ENCODE measurements around the gene RAD9A. TPM values are rescaled to one million over a fixed set of nuclear protein-coding genes. Genes with fewer than 3 reads are reported as not detected.
"Not testable (repeated sequence)": the region's sequence is repeated elsewhere in the genome, so short reads cannot be mapped to it uniquely, and the experiment has no call there.

The RAD9A gene
- total and polyA plus RNA-seq, 2 of the 4 experiments (the other 2 are of a cell fraction) = 2.0 to 10.3 TPM

GRCh38 chr11:67401495-67402191 lies 9.9 kb downstream of the RAD9A start, which contains the start of gene PPP1CA (continued):
- TF ChIP-seq ELK1 (IDR thresholded peaks at IDR 0.05; ENCODE audit: borderline replicate concordance, low read depth, low read length) = no peak

- Histone ChIP-seq H3K23ac (ENCODE audit: low read depth, low read length) (peak overlapping the region; percentile 78), H3K4me1 (ENCODE audit: control insufficient read depth, insufficient read depth, low read length) (peaks cover 13% of the 10 kb centered on the region), H3K4me3 (ENCODE audit: insufficient read depth, low read depth, low read length) (peak overlapping the region; percentile 48; the same call in 1 of the 2 replicates), H3K14ac (replicated peaks; ENCODE audit: low read depth, low read length) (peak overlapping the region; percentile 99), H2AFZ (replicated peaks; ENCODE audit: low read length, poor library complexity) (peak overlapping the region; percentile 99), H4K5ac (ENCODE audit: low read depth, low read length) (peak overlapping the region; percentile 100), H4K8ac (ENCODE audit: low read depth in 2 of 2, low read length in 2 of 2) (peak overlapping the region; percentile 97 to 100), H4K91ac (ENCODE audit: insufficient read depth, low read depth, low read length) (peak overlapping the region; percentile 92), H3K56ac (ENCODE audit: extremely low read depth, insufficient read depth, low read length) (peak overlapping the region; percentile 90), H2BK5ac (ENCODE audit: low read depth, low read length, poor library complexity, severe bottlenecking) (peak overlapping the region; percentile 94), H4K20me1 (ENCODE audit: insufficient read depth, low read length) (peaks cover 30% of the 10 kb centered on the region), H2AK9ac (replicated peaks; ENCODE audit: low read depth, low read length, poor library complexity) (peak overlapping the region; percentile 97), H2BK120ac (ENCODE audit: low read depth, low read length) (peak overlapping the region; percentile 91), H3K9ac (ENCODE audit: low read depth, low read length) (peak overlapping the region; percentile 86), H3K36me3 (ENCODE audit: control insufficient read depth, insufficient read depth, low read length) (peaks cover 31% of the 10 kb centered on the region), H3K4ac (ENCODE audit: low read depth, low read length) (peak overlapping the region; percentile 97), H2AK5ac (ENCODE audit: low read depth, low read length) (peak overlapping the region; percentile 95), H3K27ac (ENCODE audit: insufficient read depth, low read length) (peak overlapping the region; percentile 95), H3K18ac (ENCODE audit: low read depth, low read length) (peak overlapping the region; percentile 99), H3K4me2 (ENCODE audit: low read depth, low read length) (peak overlapping the region; percentile 96), H2BK15ac (ENCODE audit: low read depth, low read length) (peak overlapping the region; percentile 72; the same call in 1 of the 3 replicates), H3K79me1 (ENCODE audit: low read depth in 1 of 2, low read length in 2 of 2) (peaks cover 17 to 35% of the 10 kb centered on the region in 2 experiments; a peak in 3 of 4 replicates)
- ChIA-PET POLR2A (ENCODE audit: unreplicated experiment) (interaction anchor here (0.6 to 0.9 kb wide), 3 partner anchors 11 to 132 kb away, joined by 3 to 4 read pairs (median 3); no protein-coding TSS in a partner anchor), CTCF (interaction anchor here (0.9 to 1.5 kb wide), 4 partner anchors 10 to 67 kb away, joined by 3 to 7 read pairs (median 6); partner anchors contain the start of genes RAD9A and TMEM134)
- H2BK20ac ChIP-seq (ENCODE audit: low read depth, low read length); H3K27me3 ChIP-seq (ENCODE audit: control insufficient read depth, insufficient read depth, low read length); in situ Hi-C loops (cut with MboI; ENCODE audit: low sequenced_read_pairs); ATAC-seq (ENCODE audit: low read depth); H3K9me3 ChIP-seq (ENCODE audit: control insufficient read depth, insufficient read depth, low read length); H3K9me1 ChIP-seq (ENCODE audit: insufficient read depth, low read length); DNase-seq; BruUV-seq (replicated peaks); intact Hi-C loops (cut with micrococcal nuclease); dilution Hi-C loops (cut with HindIII; ENCODE audit: low sequenced_read_pairs, unreplicated experiment): not testable (repeated sequence)
- 38% methylated on average over 5 of the region's 19 CpGs; no CpG with 5 or more reads in 1 of the 2 experiments for WGBS, 2 experiments (ENCODE audit: extremely low coverage in 2 of 2, insufficient read length in 1 of 2)
Observed at GRCh38 chr11:67402192-67402839, 10.5 kb downstream of the RAD9A start.

GRCh38 chr11:67403085-67403484 lies 11.3 kb downstream of the RAD9A start:
- ATAC-seq (ENCODE audit: low read depth); H3K18ac ChIP-seq (ENCODE audit: low read depth, low read length); H3K4ac ChIP-seq (ENCODE audit: low read depth, low read length); H3K9me3 ChIP-seq (ENCODE audit: control insufficient read depth, insufficient read depth, low read length); H3K9ac ChIP-seq (ENCODE audit: low read depth, low read length); H4K91ac ChIP-seq (ENCODE audit: insufficient read depth, low read depth, low read length); BruUV-seq (replicated peaks); H2BK15ac ChIP-seq (ENCODE audit: low read depth, low read length); H2AFZ ChIP-seq (replicated peaks; ENCODE audit: low read length, poor library complexity); POLR2A ChIA-PET (ENCODE audit: unreplicated experiment); H2BK120ac ChIP-seq (ENCODE audit: low read depth, low read length); H3K4me3 ChIP-seq (ENCODE audit: insufficient read depth, low read depth, low read length); intact Hi-C loops (cut with micrococcal nuclease); DNase-seq; H3K9me1 ChIP-seq (ENCODE audit: insufficient read depth, low read length); H3K23ac ChIP-seq (ENCODE audit: low read depth, low read length); H2AK5ac ChIP-seq (ENCODE audit: low read depth, low read length); H2BK20ac ChIP-seq (ENCODE audit: low read depth, low read length); dilution Hi-C loops (cut with HindIII; ENCODE audit: low sequenced_read_pairs, unreplicated experiment); H2BK5ac ChIP-seq (ENCODE audit: low read depth, low read length, poor library complexity, severe bottlenecking); H3K56ac ChIP-seq (ENCODE audit: extremely low read depth, insufficient read depth, low read length); H3K4me2 ChIP-seq (ENCODE audit: low read depth, low read length); H3K27ac ChIP-seq (ENCODE audit: insufficient read depth, low read length); H4K5ac ChIP-seq (ENCODE audit: low read depth, low read length); H2AK9ac ChIP-seq (replicated peaks; ENCODE audit: low read depth, low read length, poor library complexity); H3K14ac ChIP-seq (replicated peaks; ENCODE audit: low read depth, low read length); CTCF ChIA-PET; in situ Hi-C loops (cut with MboI; ENCODE audit: low sequenced_read_pairs): not testable (repeated sequence)
- peak overlapping the region in 1 of 2 experiments; percentile 23; a peak in 2 of 4 replicates for H4K8ac ChIP-seq (ENCODE audit: low read depth in 2 of 2, low read length in 2 of 2)
- peaks cover 13% of the 10 kb centered on the region for H3K4me1 ChIP-seq (ENCODE audit: control insufficient read depth, insufficient read depth, low read length)
- H3K79me1 ChIP-seq (ENCODE audit: low read depth in 1 of 2, low read length in 2 of 2) = peaks cover 17 to 28% of the 10 kb centered on the region in 2 experiments; a peak in 3 of 4 replicates
- WGBS, 2 experiments (ENCODE audit: extremely low coverage in 2 of 2, insufficient read length in 1 of 2) = 89% methylated on average over 3 of the region's 9 CpGs; no CpG with 5 or more reads in 1 of the 2 experiments
- H3K36me3 ChIP-seq (ENCODE audit: control insufficient read depth, insufficient read depth, low read length) = peaks cover 23% of the 10 kb centered on the region
- H3K27me3 ChIP-seq (ENCODE audit: control insufficient read depth, insufficient read depth, low read length) = peaks cover 10% of the 10 kb centered on the region
- H4K20me1 ChIP-seq (ENCODE audit: insufficient read depth, low read length) = peaks cover 26% of the 10 kb centered on the region
